GM23338 (cell line): Measurements from ENCODE around the gene NTRK1. TPM values are rescaled to one million over a fixed set of nuclear protein-coding genes. Genes with fewer than 3 reads are reported as not detected.

ENCODE experiments used
- ATAC-seq: fragments of 200-7000 bp; cut with Tn5 transposase; 3 replicates; pipeline ENCODE4 v1.9.1; 2020
- DNase-seq: peaks from one replicate; pipeline ENCODE4 v3.0.0-alpha.2; 2015; ENCODE audit warnings: low spot score
- H2AFZ ChIP-seq: fragments of 200-600 bp; sonication (generic); 2 replicates; pipeline ENCODE4 v1.8.0; 2016; ENCODE audit warnings: antibody characterized with exemption, mild to moderate bottlenecking, moderate library complexity
- H3F3A ChIP-seq: fragments of 200-600 bp; sonication (generic); replicated peaks from 2 replicates; pipeline ENCODE4 v1.8.0; 2017; ENCODE audit warnings: antibody characterized with exemption, mixed run types, low read depth
- H3K27ac ChIP-seq: fragments of 200-600 bp; sonication (generic); 2 replicates; pipeline ENCODE4 v1.6.1; 2016; ENCODE audit warnings: low read depth
- H3K27me3 ChIP-seq: fragments of 200-600 bp; sonication (generic); 2 replicates; pipeline ENCODE4 v1.8.0; 2016; ENCODE audit warnings: mild to moderate bottlenecking, mixed run types, moderate library complexity; ENCODE audit not compliant: insufficient read depth
- H3K36me3 ChIP-seq: fragments of 200-600 bp; sonication (generic); 2 replicates; pipeline ENCODE4 v1.8.0; 2016; ENCODE audit warnings: mild to moderate bottlenecking; ENCODE audit not compliant: insufficient read depth
- H3K4me1 ChIP-seq: fragments of 200-600 bp; sonication (generic); 2 replicates; pipeline ENCODE4 v1.8.0; 2016; ENCODE audit warnings: mild to moderate bottlenecking, moderate library complexity; ENCODE audit not compliant: insufficient read depth
- H3K4me2 ChIP-seq: fragments of 200-600 bp; sonication (generic); 2 replicates; pipeline ENCODE4 v1.7.1; 2017; ENCODE audit warnings: mixed run types
- H3K4me3 ChIP-seq: fragments of 200-600 bp; sonication (generic); 2 replicates; pipeline ENCODE4 v1.6.1; 2016; ENCODE audit warnings: mixed run types
- H3K79me2 ChIP-seq: fragments of 200-600 bp; sonication (generic); replicated peaks from 2 replicates; pipeline ENCODE4 v1.8.0; 2017; ENCODE audit warnings: mild to moderate bottlenecking; ENCODE audit not compliant: insufficient read depth
- H3K9me2 ChIP-seq: fragments of 200-600 bp; sonication (generic); 2 replicates; pipeline ENCODE4 v1.8.0; 2017; ENCODE audit not compliant: insufficient read depth
- H4K20me1 ChIP-seq: fragments of 200-600 bp; sonication (generic); replicated peaks from 2 replicates; pipeline ENCODE4 v1.8.0; 2017; ENCODE audit warnings: mild to moderate bottlenecking; ENCODE audit not compliant: insufficient read depth
- H3K27ac Mint-ChIP-seq: 2 replicates; pipeline ENCODE4 v1.8.0; 2020; ENCODE audit warnings: inconsistent platforms, mild to moderate bottlenecking, moderate library complexity, mixed read lengths
- H3K27me3 Mint-ChIP-seq: 3 replicates; pipeline ENCODE4 v1.8.0; 2022; ENCODE audit warnings: low read depth, mild to moderate bottlenecking, moderate library complexity, mixed read lengths, inconsistent platforms; ENCODE audit not compliant: insufficient read depth, poor library complexity
- H3K36me3 Mint-ChIP-seq: 3 replicates; pipeline ENCODE4 v1.8.0; 2021; ENCODE audit warnings: low read depth, mild to moderate bottlenecking, inconsistent platforms, moderate library complexity, mixed read lengths
- H3K4me1 Mint-ChIP-seq: 3 replicates; pipeline ENCODE4 v1.8.0; 2020; ENCODE audit warnings: mild to moderate bottlenecking, inconsistent platforms, mixed read lengths
- H3K4me3 Mint-ChIP-seq: 3 replicates; pipeline ENCODE4 v1.8.0; 2021; ENCODE audit warnings: moderate library complexity, mild to moderate bottlenecking, inconsistent platforms, mixed read lengths
- H3K9me3 Mint-ChIP-seq: 3 replicates; pipeline ENCODE4 v1.8.0; 2020; ENCODE audit warnings: moderate library complexity, mild to moderate bottlenecking, inconsistent platforms, mixed read lengths
- CTCF ChIP-seq, 2 experiments: fragments of 200-600 bp in 1 of 2; sonication (generic) in 1 of 2; conservative IDR thresholded peaks; 2 replicates each; pipeline versions ENCODE4 v1.5.1 to v1.6.1; 2016 to 2017; ENCODE audit warnings: antibody characterized with exemption in 2 of 2, low read depth in 2 of 2, mild to moderate bottlenecking in 2 of 2, moderate library complexity in 1 of 2
- EZH2 ChIP-seq: fragments of 200-600 bp; sonication (generic); IDR thresholded peaks from one replicate; pipeline ENCODE4 v1.8.0; 2017; ENCODE audit warnings: antibody characterized with exemption, mild to moderate bottlenecking, low read depth; ENCODE audit not compliant: unreplicated experiment
- EZH2phosphoT487 ChIP-seq: fragments of 200-600 bp; sonication (generic); IDR thresholded peaks from one replicate; pipeline ENCODE4 v1.8.1; 2018; ENCODE audit warnings: antibody characterized with exemption; ENCODE audit not compliant: unreplicated experiment
- JUNB ChIP-seq: IDR thresholded peaks from one replicate; pipeline ENCODE4 v1.6.1; 2016; ENCODE audit warnings: antibody characterized with exemption; ENCODE audit not compliant: unreplicated experiment
- NANOG ChIP-seq: IDR thresholded peaks from 2 replicates; pipeline ENCODE4 v1.6.1; 2016; ENCODE audit warnings: antibody characterized with exemption, borderline replicate concordance
- STAT1 ChIP-seq: IDR thresholded peaks from one replicate; pipeline ENCODE4 v1.6.1; 2016; ENCODE audit warnings: antibody characterized with exemption; ENCODE audit not compliant: unreplicated experiment
- ZNF114 ChIP-seq: fragments of 250-450 bp; sonication (Bioruptor Pico); IDR thresholded peaks from 2 replicates; pipeline ENCODE4 v1.5.0; 2020; ENCODE audit warnings: mild to moderate bottlenecking, moderate library complexity
- ZNF331 ChIP-seq: fragments of 250-450 bp; sonication (Bioruptor Pico); IDR thresholded peaks from 2 replicates; pipeline ENCODE4 v1.5.0; 2020; ENCODE audit warnings: low read depth, mild to moderate bottlenecking, moderate library complexity
- ZNF462 ChIP-seq: fragments of 250-450 bp; sonication (Bioruptor Pico); IDR thresholded peaks from 2 replicates; pipeline ENCODE4 v1.5.0; 2020; ENCODE audit warnings: mild to moderate bottlenecking, moderate library complexity
- polyA plus RNA-seq: library from polyadenylated mRNA; unstranded; fragments of >200 nt; fragmentation: Nextera tagmentation; extraction: Ambion mirVana; gene quantifications from 2 replicates; pipeline ENCODE4 v1.2.1, GENCODE V29; 2016
- total RNA-seq: library from RNA; depleted of rRNA; stranded (reverse); fragments of >200 nt; shearing (Covaris generic); gene quantifications from 2 replicates; pipeline ENCODE4 v1.2.3, GENCODE V29; 2014
- TF ChIP-seq, protein P1 (sequence below): IDR thresholded peaks from 2 replicates; pipeline ENCODE4 v1.6.1; 2016; ENCODE audit warnings: antibody characterized with exemption
- TF ChIP-seq, protein P2 (sequence below): IDR thresholded peaks from one replicate; pipeline ENCODE4 v1.6.1; 2018; ENCODE audit warnings: antibody characterized with exemption; ENCODE audit not compliant: unreplicated experiment

The NTRK1 gene
- total and polyA plus RNA-seq, 2 experiments from 2014 or later, result 0.42 to 0.45 TPM

DNA sequence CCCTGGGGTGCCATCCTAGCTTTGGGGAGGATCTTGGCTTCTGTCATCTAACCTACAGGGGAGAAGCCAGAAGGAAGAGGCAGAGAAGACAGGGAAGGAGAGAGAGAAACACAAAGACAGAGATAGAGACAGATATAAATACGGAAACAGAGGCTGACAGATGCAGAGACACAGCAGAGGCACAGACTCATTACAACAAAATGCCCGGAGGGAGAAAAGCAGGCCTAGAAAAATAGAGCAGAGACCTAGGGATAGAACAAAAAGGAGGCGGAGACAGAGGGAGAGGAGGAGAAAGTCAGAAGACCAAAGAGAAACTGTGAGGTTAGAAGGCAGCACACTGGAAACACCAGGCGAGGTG lies 34.8 kb downstream of the NTRK1 start:
- peaks cover 55% of the 10 kb centered on the region for H3K27me3 ChIP-seq
- no peak overlapping the region for H3K4me3 ChIP-seq
- H3K27ac ChIP-seq, result no peak overlapping the region
- no peak overlapping the region for H2AFZ ChIP-seq
- H3K4me1 ChIP-seq, result no peaks in the 10 kb centered on the region; the same call in 1 of the 2 replicates
- H4K20me1 ChIP-seq, result no peaks in the 10 kb centered on the region; the same call in 1 of the 2 replicates
- no peak overlapping the region for H3K4me2 ChIP-seq
- Mint-ChIP-seq H3K4me3 (no peak overlapping the region; the same call in 2 of the 3 replicates), H3K4me1 (peaks cover 24% of the 10 kb centered on the region), H3K36me3 (no peaks in the 10 kb centered on the region), H3K27ac (no peak overlapping the region), H3K27me3 (peaks cover 44% of the 10 kb centered on the region), H3K9me3 (no peaks in the 10 kb centered on the region)
- no peak for ATAC-seq
- H3K9me2 ChIP-seq, result no peaks in the 10 kb centered on the region
- TF ChIP-seq, protein P1, sequence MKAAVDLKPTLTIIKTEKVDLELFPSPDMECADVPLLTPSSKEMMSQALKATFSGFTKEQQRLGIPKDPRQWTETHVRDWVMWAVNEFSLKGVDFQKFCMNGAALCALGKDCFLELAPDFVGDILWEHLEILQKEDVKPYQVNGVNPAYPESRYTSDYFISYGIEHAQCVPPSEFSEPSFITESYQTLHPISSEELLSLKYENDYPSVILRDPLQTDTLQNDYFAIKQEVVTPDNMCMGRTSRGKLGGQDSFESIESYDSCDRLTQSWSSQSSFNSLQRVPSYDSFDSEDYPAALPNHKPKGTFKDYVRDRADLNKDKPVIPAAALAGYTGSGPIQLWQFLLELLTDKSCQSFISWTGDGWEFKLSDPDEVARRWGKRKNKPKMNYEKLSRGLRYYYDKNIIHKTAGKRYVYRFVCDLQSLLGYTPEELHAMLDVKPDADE, result no peak
- no peak for TF ChIP-seq CTCF (conservative IDR thresholded peaks at IDR 0.05; ENCODE audit: low read depth in 2 of 2)
- no peak for TF ChIP-seq ZNF331 (CRISPR knock-in tag)
- no peak for TF ChIP-seq ZNF114 (CRISPR knock-in tag)
- no peak for TF ChIP-seq JUNB
- no peak for TF ChIP-seq STAT1
- TF ChIP-seq NANOG, result no peak
- TF ChIP-seq, protein P2, sequence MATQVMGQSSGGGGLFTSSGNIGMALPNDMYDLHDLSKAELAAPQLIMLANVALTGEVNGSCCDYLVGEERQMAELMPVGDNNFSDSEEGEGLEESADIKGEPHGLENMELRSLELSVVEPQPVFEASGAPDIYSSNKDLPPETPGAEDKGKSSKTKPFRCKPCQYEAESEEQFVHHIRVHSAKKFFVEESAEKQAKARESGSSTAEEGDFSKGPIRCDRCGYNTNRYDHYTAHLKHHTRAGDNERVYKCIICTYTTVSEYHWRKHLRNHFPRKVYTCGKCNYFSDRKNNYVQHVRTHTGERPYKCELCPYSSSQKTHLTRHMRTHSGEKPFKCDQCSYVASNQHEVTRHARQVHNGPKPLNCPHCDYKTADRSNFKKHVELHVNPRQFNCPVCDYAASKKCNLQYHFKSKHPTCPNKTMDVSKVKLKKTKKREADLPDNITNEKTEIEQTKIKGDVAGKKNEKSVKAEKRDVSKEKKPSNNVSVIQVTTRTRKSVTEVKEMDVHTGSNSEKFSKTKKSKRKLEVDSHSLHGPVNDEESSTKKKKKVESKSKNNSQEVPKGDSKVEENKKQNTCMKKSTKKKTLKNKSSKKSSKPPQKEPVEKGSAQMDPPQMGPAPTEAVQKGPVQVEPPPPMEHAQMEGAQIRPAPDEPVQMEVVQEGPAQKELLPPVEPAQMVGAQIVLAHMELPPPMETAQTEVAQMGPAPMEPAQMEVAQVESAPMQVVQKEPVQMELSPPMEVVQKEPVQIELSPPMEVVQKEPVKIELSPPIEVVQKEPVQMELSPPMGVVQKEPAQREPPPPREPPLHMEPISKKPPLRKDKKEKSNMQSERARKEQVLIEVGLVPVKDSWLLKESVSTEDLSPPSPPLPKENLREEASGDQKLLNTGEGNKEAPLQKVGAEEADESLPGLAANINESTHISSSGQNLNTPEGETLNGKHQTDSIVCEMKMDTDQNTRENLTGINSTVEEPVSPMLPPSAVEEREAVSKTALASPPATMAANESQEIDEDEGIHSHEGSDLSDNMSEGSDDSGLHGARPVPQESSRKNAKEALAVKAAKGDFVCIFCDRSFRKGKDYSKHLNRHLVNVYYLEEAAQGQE, result no peak
- no peak for TF ChIP-seq EZH2phosphoT487
- no peak for TF ChIP-seq EZH2
- TF ChIP-seq ZNF462 (CRISPR knock-in tag), result no peak
- H3K36me3 ChIP-seq, result no peaks in the 10 kb centered on the region
- no peak for DNase-seq
- no peaks in the 10 kb centered on the region for H3F3A ChIP-seq
- H3K79me2 ChIP-seq, result no peaks in the 10 kb centered on the region
